Parathyroid adenoma (tissue), 2 donors: ENCODE measurements around the gene RSPH6A.

Experiments
- H2AFZ ChIP-seq: fragments of 300-600 bp; sonication (generic); one replicate; pipeline ENCODE4 v1.7.0; 2017; ENCODE audit warnings: antibody characterized with exemption, mild to moderate bottlenecking
- H3K27ac ChIP-seq: fragments of 300-600 bp; sonication (generic); one replicate; pipeline ENCODE4 v1.7.0; 2017
- H3K27me3 ChIP-seq: fragments of 300-600 bp; sonication (generic); one replicate; pipeline ENCODE4 v1.7.0; 2017; ENCODE audit warnings: low read length; ENCODE audit not compliant: control insufficient read depth, insufficient read depth
- H3K36me3 ChIP-seq: fragments of 300-600 bp; sonication (generic); one replicate; pipeline ENCODE4 v1.7.0; 2017; ENCODE audit warnings: low read length; ENCODE audit not compliant: control insufficient read depth, insufficient read depth
- H3K4me1 ChIP-seq: fragments of 300-600 bp; sonication (generic); one replicate; pipeline ENCODE4 v1.7.0; 2017; ENCODE audit warnings: control low read depth
- H3K4me2 ChIP-seq: fragments of 300-600 bp; sonication (generic); one replicate; pipeline ENCODE4 v1.7.0; 2017; ENCODE audit warnings: low read length
- H3K4me3 ChIP-seq: fragments of 300-600 bp; sonication (generic); one replicate; pipeline ENCODE4 v1.7.0; 2017; ENCODE audit warnings: low read depth, low read length
- H3K79me2 ChIP-seq: fragments of 300-600 bp; sonication (generic); one replicate; pipeline ENCODE4 v1.7.0; 2017; ENCODE audit warnings: control low read depth
- H3K9ac ChIP-seq: fragments of 300-600 bp; sonication (generic); one replicate; pipeline ENCODE4 v1.7.0; 2017; ENCODE audit warnings: mild to moderate bottlenecking
- H3K9me3 ChIP-seq: fragments of 300-600 bp; sonication (generic); one replicate; pipeline ENCODE4 v1.7.0; 2017; ENCODE audit warnings: low read length; ENCODE audit not compliant: control insufficient read depth
- CTCF ChIP-seq: fragments of 300-600 bp; sonication (generic); IDR thresholded peaks from one replicate; pipeline ENCODE4 v1.7.0; 2017; ENCODE audit warnings: antibody characterized with exemption, mild to moderate bottlenecking
- donor health status: primary hyperparathyroidism.

The RSPH6A gene

GRCh38 chr19:45780448-45781213, 34.5 kb downstream of the RSPH6A start:
- no peak for TF ChIP-seq CTCF
- Histone ChIP-seq H3K27me3 (no peaks in the 10 kb centered on the region), H3K4me1 (peaks cover 10% of the 10 kb centered on the region), H3K9me3 (no peaks in the 10 kb centered on the region), H3K9ac (no peak overlapping the region), H3K4me2 (no peak overlapping the region), H3K4me3 (no peak overlapping the region), H3K79me2 (peaks cover 2% of the 10 kb centered on the region), H3K27ac (no peak overlapping the region), H3K36me3 (no peaks in the 10 kb centered on the region), H2AFZ (no peak overlapping the region)

- peaks cover 10% of the 10 kb centered on the region for H3K4me1 ChIP-seq
- H3K9ac ChIP-seq = no peak overlapping the region
- TF ChIP-seq CTCF = no peak
- peak overlapping the region; percentile 2 for H3K4me2 ChIP-seq
- no peak overlapping the region for H3K4me3 ChIP-seq
- no peaks in the 10 kb centered on the region for H3K27me3 ChIP-seq
- peaks cover 2% of the 10 kb centered on the region for H3K79me2 ChIP-seq
- H2AFZ ChIP-seq = no peak overlapping the region
- no peaks in the 10 kb centered on the region for H3K9me3 ChIP-seq
- H3K36me3 ChIP-seq = no peaks in the 10 kb centered on the region
- no peak overlapping the region for H3K27ac ChIP-seq
Observed at GRCh38 chr19:45780146-45780447, 35.0 kb downstream of the RSPH6A start.

- no peak for TF ChIP-seq CTCF
- no peaks in the 10 kb centered on the region for H3K36me3 ChIP-seq
- H3K4me2 ChIP-seq = peak overlapping the region; percentile 59
- H3K9ac ChIP-seq = no peak overlapping the region
- peak overlapping the region; percentile 8 for H3K4me3 ChIP-seq
- H3K9me3 ChIP-seq = no peaks in the 10 kb centered on the region
- H3K79me2 ChIP-seq = peaks cover 2% of the 10 kb centered on the region
- H3K27ac ChIP-seq = no peak overlapping the region
- no peak overlapping the region for H2AFZ ChIP-seq
- H3K27me3 ChIP-seq = no peaks in the 10 kb centered on the region
- H3K4me1 ChIP-seq = peaks cover 10% of the 10 kb centered on the region
Observed at GRCh38 chr19:45779231-45780145, 35.6 kb downstream of the RSPH6A start.

GRCh38 chr19:45778010-45778661, 37.0 kb downstream of the RSPH6A start:
- H3K79me2 ChIP-seq = peaks cover 2% of the 10 kb centered on the region
- no peaks in the 10 kb centered on the region for H3K27me3 ChIP-seq
- peaks cover 10% of the 10 kb centered on the region for H3K4me1 ChIP-seq
- no peak overlapping the region for H3K4me3 ChIP-seq
- no peak for TF ChIP-seq CTCF
- no peak overlapping the region for H3K27ac ChIP-seq
- H3K36me3 ChIP-seq = no peaks in the 10 kb centered on the region
- no peak overlapping the region for H3K4me2 ChIP-seq
- no peaks in the 10 kb centered on the region for H3K9me3 ChIP-seq
- H2AFZ ChIP-seq = no peak overlapping the region
- no peak overlapping the region for H3K9ac ChIP-seq
